ENCODE measurements around the gene ITPR3. TPM values are rescaled to one million over a fixed set of nuclear protein-coding genes. Genes with fewer than 3 reads are reported as not detected.
A peak's percentile ranks its signal among the peaks of the same experiment; 100 is the strongest.

The ITPR3 gene
- total and polyA plus RNA-seq, 10 donors = 9.9 to 95.6 (median 62.1) TPM

GRCh38 chr6:33717934-33718455, 96.9 kb downstream of the ITPR3 start:
- H3K9me3 ChIP-seq = no peaks in the 10 kb centered on the region
- no peak for TF ChIP-seq POLR2A (IDR thresholded peaks at IDR 0.05)
- no peak for TF ChIP-seq POLR2AphosphoS5 (IDR thresholded peaks at IDR 0.05)
- no peak for TF ChIP-seq CTCF (IDR thresholded peaks at IDR 0.05 in 8 of 11, conservative IDR thresholded peaks at IDR 0.05 in 3 of 11)
- intact Hi-C loops (cut with DNase I; ENCODE audit: low total_unique reads) = no loop called here
- no peak overlapping the region for H3K4me3 ChIP-seq
- no peak for DNase-seq
- H3K27me3 ChIP-seq (replicated peaks in 1 of 7) = peaks cover 0 to 5% (median 0%) of the 10 kb centered on the region in 7 donors
- H3K4me1 ChIP-seq = peaks cover 0 to 16% (median 2%) of the 10 kb centered on the region in 6 donors
- WGBS, 5 donors = 47 to 65% (median 49%) methylated on average over 6 of the region's 6 CpGs
- peak overlapping the region in 2 of 8 donors; percentile 26 to 39 for H3K27ac ChIP-seq
- H3K36me3 ChIP-seq = no peaks in the 10 kb centered on the region

- no peaks in the 10 kb centered on the region for H3K36me3 ChIP-seq
- no peak overlapping the region for H3K4me3 ChIP-seq
- intact Hi-C loops (cut with DNase I; ENCODE audit: low total_unique reads) = no loop called here
- no peaks in the 10 kb centered on the region for H3K9me3 ChIP-seq
- TF ChIP-seq CTCF (IDR thresholded peaks at IDR 0.05 in 8 of 11, conservative IDR thresholded peaks at IDR 0.05 in 3 of 11) (no peak), POLR2AphosphoS5 (IDR thresholded peaks at IDR 0.05) (no peak), POLR2A (IDR thresholded peaks at IDR 0.05) (no peak)
- peaks cover 0 to 10% (median 0%) of the 10 kb centered on the region in 7 donors for H3K27me3 ChIP-seq (replicated peaks in 1 of 7)
- 85 to 100% (median 91%) methylated on average over 2 of the region's 2 CpGs for WGBS, 5 donors
- peaks cover 0 to 16% (median 2%) of the 10 kb centered on the region in 6 donors for H3K4me1 ChIP-seq
- H3K27ac ChIP-seq = peak overlapping the region in 2 of 8 donors; percentile 26 to 39
- DNase-seq = peak; percentile 11
Observed at GRCh38 chr6:33718713-33719112, 97.6 kb downstream of the ITPR3 start.

GRCh38 chr6:33719326-33719987, 98.3 kb downstream of the ITPR3 start:
- 74 to 81% (median 76%) methylated on average over 11 of the region's 11 CpGs for WGBS, 5 donors
- no peak for TF ChIP-seq POLR2AphosphoS5 (IDR thresholded peaks at IDR 0.05)
- TF ChIP-seq CTCF (IDR thresholded peaks at IDR 0.05 in 8 of 11, conservative IDR thresholded peaks at IDR 0.05 in 3 of 11) = no peak
- TF ChIP-seq POLR2A (IDR thresholded peaks at IDR 0.05) = no peak
- intact Hi-C loops (cut with DNase I; ENCODE audit: low total_unique reads) = no loop called here
- no peak overlapping the region for H3K4me3 ChIP-seq
- peaks cover 0 to 16% (median 2%) of the 10 kb centered on the region in 6 donors for H3K4me1 ChIP-seq
- H3K36me3 ChIP-seq = no peaks in the 10 kb centered on the region
- peaks cover 0 to 15% (median 0%) of the 10 kb centered on the region in 7 donors for H3K27me3 ChIP-seq (replicated peaks in 1 of 7)
- H3K9me3 ChIP-seq = no peaks in the 10 kb centered on the region
- peak; percentile 18 for DNase-seq
- H3K27ac ChIP-seq = no peak overlapping the region

- H3K4me3 ChIP-seq = no peak overlapping the region
- peaks cover 0 to 15% (median 0%) of the 10 kb centered on the region in 7 donors for H3K27me3 ChIP-seq (replicated peaks in 1 of 7)
- H3K36me3 ChIP-seq = no peaks in the 10 kb centered on the region
- H3K4me1 ChIP-seq = peaks cover 0 to 16% (median 2%) of the 10 kb centered on the region in 6 donors
- no peak for DNase-seq
- 71 to 85% (median 78%) methylated on average over 1 of the region's 1 CpG for WGBS, 5 donors
- intact Hi-C loops (cut with DNase I; ENCODE audit: low total_unique reads) = no loop called here
- no peak overlapping the region for H3K27ac ChIP-seq
- TF ChIP-seq CTCF (IDR thresholded peaks at IDR 0.05 in 8 of 11, conservative IDR thresholded peaks at IDR 0.05 in 3 of 11) (no peak), POLR2AphosphoS5 (IDR thresholded peaks at IDR 0.05) (no peak), POLR2A (IDR thresholded peaks at IDR 0.05) (no peak)
- H3K9me3 ChIP-seq = no peaks in the 10 kb centered on the region
Observed at GRCh38 chr6:33720998-33721397, 99.9 kb downstream of the ITPR3 start.

Data from spleen (tissue), 11 donors.